GM19240 (cell line): ENCODE results near the gene SLC16A9.
A peak's percentile ranks its signal among the peaks of the same experiment; 100 is the strongest.

Source experiments
- DNase-seq: peaks from one replicate; pipeline ENCODE4 v3.0.0; 2011; ENCODE audit warnings: low spot score; ENCODE audit not compliant: insufficient read length

The SLC16A9 gene

GRCh38 chr10:59631237-59631636 is 78.4 kb downstream of the SLC16A9 start:
- no peak for DNase-seq

- no peak for DNase-seq
Measured at GRCh38 chr10:59628965-59629364, 80.7 kb downstream of the SLC16A9 start.

GRCh38 chr10:59628456-59628855 is 81.2 kb downstream of the SLC16A9 start:
- no peak for DNase-seq

- no peak for DNase-seq
Measured at GRCh38 chr10:59627366-59628018, 82.2 kb downstream of the SLC16A9 start.

GRCh38 chr10:59626523-59626869 is 83.2 kb downstream of the SLC16A9 start:
- DNase-seq: no peak

- peak; percentile 35 for DNase-seq
Measured at GRCh38 chr10:59625721-59626522, 83.7 kb downstream of the SLC16A9 start.

GRCh38 chr10:59624951-59625350 is 84.7 kb downstream of the SLC16A9 start:
- DNase-seq: no peak

GRCh38 chr10:59624136-59624535 is 85.5 kb downstream of the SLC16A9 start:
- no peak for DNase-seq

- no peak for DNase-seq
Measured at GRCh38 chr10:59623133-59624121, 86.2 kb downstream of the SLC16A9 start.

- no peak for DNase-seq
Measured at GRCh38 chr10:59622320-59623132, 87.1 kb downstream of the SLC16A9 start.

- no peak for DNase-seq
Measured at GRCh38 chr10:59621771-59622170, 87.9 kb downstream of the SLC16A9 start.

GRCh38 chr10:59618666-59619065 is 91.0 kb downstream of the SLC16A9 start:
- no peak for DNase-seq

- DNase-seq: no peak
Measured at GRCh38 chr10:59617996-59618395, 91.7 kb downstream of the SLC16A9 start.

GRCh38 chr10:59611048-59611447 is 98.6 kb downstream of the SLC16A9 start:
- no peak for DNase-seq

- DNase-seq: no peak
Measured at GRCh38 chr10:59607970-59608369, 101.7 kb downstream of the SLC16A9 start.

- no peak for DNase-seq
Measured at GRCh38 chr10:59606551-59606961, 103.1 kb downstream of the SLC16A9 start.

- no peak for DNase-seq
Measured at GRCh38 chr10:59601985-59602384, 107.7 kb downstream of the SLC16A9 start.
